H1 (cell line): ENCODE results near the gene RFTN2. TPM values are rescaled to one million over a fixed set of nuclear protein-coding genes. Genes with fewer than 3 reads are reported as not detected.

Source experiments
- ATF3 ChIP-seq: IDR thresholded peaks from 2 replicates; pipeline ENCODE4 v1.6.1; 2011; ENCODE audit warnings: low read depth, mild to moderate bottlenecking, low read length; ENCODE audit not compliant: insufficient read depth
- BCL11A ChIP-seq, 2 experiments: IDR thresholded peaks; one replicate each; pipeline ENCODE4 v1.6.1; 2011; ENCODE audit warnings: low read depth in 2 of 2, low read length in 2 of 2, mild to moderate bottlenecking in 2 of 2
- CBX5 ChIP-seq: fragments of 300-800, 300-1000 bp; sonication (generic); IDR thresholded peaks from 2 replicates; pipeline ENCODE4 v1.7.1; 2016; ENCODE audit warnings: antibody characterized with exemption, low read length, low read depth
- CHD7 ChIP-seq: fragments of 300-600 bp; sonication (generic); IDR thresholded peaks from 2 replicates; pipeline ENCODE4 v1.7.1; 2012; ENCODE audit warnings: low read length, moderate library complexity, mild to moderate bottlenecking, inconsistent platforms; ENCODE audit not compliant: insufficient replicate concordance
- EGR1 ChIP-seq: IDR thresholded peaks from 2 replicates; pipeline ENCODE4 v1.6.1; 2011; ENCODE audit warnings: low read depth, low read length, borderline replicate concordance
- KDM4A ChIP-seq: IDR thresholded peaks from one replicate; pipeline ENCODE4 v1.7.1; 2012; ENCODE audit warnings: low read depth, mild to moderate bottlenecking, moderate library complexity, low read length, inconsistent platforms; ENCODE audit not compliant: severe bottlenecking
- MAFK ChIP-seq: IDR thresholded peaks from 2 replicates; pipeline ENCODE4 v1.6.1; 2012; ENCODE audit warnings: low read depth, mild to moderate bottlenecking, improper control_type of control experiment, low read length
- POLR2A ChIP-seq, 2 experiments: IDR thresholded peaks; 1 replicate in 1 of 2; 2 replicates in 1 of 2; pipeline ENCODE4 v1.6.1; 2011; ENCODE audit warnings: low read depth in 2 of 2, low read length in 2 of 2, mild to moderate bottlenecking in 2 of 2; ENCODE audit errors: control extremely low read depth in 1 of 2
- RFX5 ChIP-seq: IDR thresholded peaks from 2 replicates; pipeline ENCODE4 v1.6.1; 2011; ENCODE audit warnings: low read depth, low read length, improper control_type of control experiment, borderline replicate concordance
- SRF ChIP-seq: IDR thresholded peaks from 2 replicates; pipeline ENCODE4 v1.6.1; 2011; ENCODE audit warnings: mild to moderate bottlenecking, low read depth, low read length, moderate library complexity
- polyA plus RNA-seq, 7 experiments: library from polyadenylated mRNA; depleted of rRNA in 3 of 7; stranded (reverse) in 5 of 7; unstranded in 2 of 7; fragments of >200 nt in 5 of 7; fragments of 200-250 nt in 2 of 7; gene quantifications; 1 replicate in 5 of 7; 2 replicates in 1 of 7; 4 replicates in 1 of 7; pipeline versions ENCODE4 v1.2.1 to v1.2.3, GENCODE V29; 2011 to 2013; ENCODE audit warnings: missing spikeins in 2 of 7, mixed read lengths in 2 of 7
- total RNA-seq: library from RNA; stranded (reverse); fragmentation: NEBNext Ultra II Directional; extraction: Animal tissue kit (Norgen Biotek cat#: 25700); gene quantifications from 2 replicates; pipeline ENCODE4 v1.2.1, GENCODE V29; 2021

Gene RFTN2
- total and polyA plus RNA-seq, 2 of the 8 experiments (the other 6 are each of a cell fraction or from before 2014, with no cell fraction given): 2.3 to 2.4 TPM

GRCh38 chr2:197626965-197627625 is 48.3 kb downstream of the RFTN2 start (continued):
- TF ChIP-seq CHD7: no peak
- TF ChIP-seq BCL11A (IDR thresholded peaks at IDR 0.05; ENCODE audit: low read depth in 2 of 2, low read length in 2 of 2): no peak
- TF ChIP-seq POLR2A (IDR thresholded peaks at IDR 0.05; ENCODE audit: control extremely low read depth in 1 of 2, low read depth in 2 of 2, low read length in 2 of 2): no peak
- TF ChIP-seq ATF3: no peak
- TF ChIP-seq RFX5: no peak
- no peak for TF ChIP-seq MAFK
- no peak for TF ChIP-seq EGR1
- TF ChIP-seq CBX5: no peak
- no peak for TF ChIP-seq KDM4A
- no peak for TF ChIP-seq SRF
- TF ChIP-seq, all 59 proteins: peak for 0
